Astrocyte of the hippocampus (primary cell): Measurements from ENCODE around the gene FRAT2.
A peak's percentile ranks its signal among the peaks of the same experiment; 100 is the strongest.

Experiments used
- DNase-seq: peaks from one replicate; pipeline ENCODE4 v3.0.0; 2011; ENCODE audit warnings: low read depth, low spot score

The FRAT2 gene

GRCh38 chr10:97334370-97335175 lies at the start of gene FRAT2:
Gene FRAT2, minus strand, starts transcription at chr10:97334729. Its CDS starts 157 bp downstream, at chr10:97334572.
- peak; percentile 96 for DNase-seq

DNA sequence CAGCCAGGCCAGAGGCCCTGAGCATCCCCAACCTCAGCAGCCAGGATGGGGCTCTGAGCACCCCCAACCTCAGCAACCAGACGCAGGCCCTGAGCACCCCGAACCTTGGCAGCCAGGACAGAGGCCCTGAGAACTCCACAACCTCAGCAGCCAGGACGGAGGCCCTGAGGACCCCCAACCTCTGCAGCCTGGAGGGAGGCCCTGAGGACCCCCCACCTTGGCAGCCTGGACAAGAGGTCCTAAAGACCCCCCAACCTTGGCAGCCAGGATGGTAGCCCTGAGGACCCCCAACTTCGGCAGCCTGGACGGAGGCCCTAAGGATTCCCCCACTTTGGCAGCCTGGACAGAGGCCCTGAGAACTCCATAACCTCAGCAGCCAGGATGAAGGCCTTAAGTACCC lies 49.6 kb upstream of the FRAT2 start:
- DNase-seq, result no peak

DNA sequence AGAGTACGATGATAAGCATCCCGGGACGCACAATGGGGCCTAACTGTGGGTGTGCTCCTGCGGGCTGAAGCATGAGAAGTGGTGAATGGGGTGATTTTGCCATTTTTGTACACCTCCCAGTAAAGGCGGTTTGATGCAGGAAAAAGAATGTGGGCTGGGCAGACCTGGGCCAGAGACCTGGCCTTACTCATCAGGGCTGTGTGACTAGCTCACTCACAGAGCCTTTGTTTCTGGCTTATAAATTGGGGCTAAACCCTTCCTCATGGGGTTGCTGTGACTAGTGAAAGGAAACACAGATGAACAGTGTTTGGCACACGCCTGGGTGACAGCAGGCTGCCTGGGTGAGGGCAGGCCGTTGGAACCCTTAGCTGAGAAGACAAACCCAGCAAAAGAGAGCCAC lies 48.6 kb upstream of the FRAT2 start:
- no peak for DNase-seq

DNA sequence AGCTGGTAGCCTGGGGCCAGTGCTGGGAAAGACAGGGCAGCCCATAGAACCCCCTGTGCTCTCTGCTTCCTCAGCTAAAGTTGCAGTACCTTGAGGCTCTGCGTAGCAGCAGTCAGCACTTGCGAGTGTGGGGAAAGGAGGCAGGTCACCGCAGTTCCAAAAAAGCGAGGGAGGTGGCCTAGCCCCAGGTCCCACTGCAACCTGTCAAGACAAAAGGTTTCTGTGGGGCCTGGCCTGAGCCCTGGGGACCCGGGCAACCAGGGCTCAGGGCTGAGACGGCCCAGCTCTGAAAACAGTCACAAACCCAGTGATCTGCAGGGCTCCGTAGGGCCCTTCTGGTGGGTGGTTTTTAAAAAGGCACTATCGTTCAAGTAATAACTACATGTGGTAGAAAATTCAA lies 47.1 kb upstream of the FRAT2 start:
- no peak for DNase-seq

- no peak for DNase-seq
These were observed 46.0 kb upstream of the FRAT2 start for GRCh38 chr10:97380516-97380915.

DNA sequence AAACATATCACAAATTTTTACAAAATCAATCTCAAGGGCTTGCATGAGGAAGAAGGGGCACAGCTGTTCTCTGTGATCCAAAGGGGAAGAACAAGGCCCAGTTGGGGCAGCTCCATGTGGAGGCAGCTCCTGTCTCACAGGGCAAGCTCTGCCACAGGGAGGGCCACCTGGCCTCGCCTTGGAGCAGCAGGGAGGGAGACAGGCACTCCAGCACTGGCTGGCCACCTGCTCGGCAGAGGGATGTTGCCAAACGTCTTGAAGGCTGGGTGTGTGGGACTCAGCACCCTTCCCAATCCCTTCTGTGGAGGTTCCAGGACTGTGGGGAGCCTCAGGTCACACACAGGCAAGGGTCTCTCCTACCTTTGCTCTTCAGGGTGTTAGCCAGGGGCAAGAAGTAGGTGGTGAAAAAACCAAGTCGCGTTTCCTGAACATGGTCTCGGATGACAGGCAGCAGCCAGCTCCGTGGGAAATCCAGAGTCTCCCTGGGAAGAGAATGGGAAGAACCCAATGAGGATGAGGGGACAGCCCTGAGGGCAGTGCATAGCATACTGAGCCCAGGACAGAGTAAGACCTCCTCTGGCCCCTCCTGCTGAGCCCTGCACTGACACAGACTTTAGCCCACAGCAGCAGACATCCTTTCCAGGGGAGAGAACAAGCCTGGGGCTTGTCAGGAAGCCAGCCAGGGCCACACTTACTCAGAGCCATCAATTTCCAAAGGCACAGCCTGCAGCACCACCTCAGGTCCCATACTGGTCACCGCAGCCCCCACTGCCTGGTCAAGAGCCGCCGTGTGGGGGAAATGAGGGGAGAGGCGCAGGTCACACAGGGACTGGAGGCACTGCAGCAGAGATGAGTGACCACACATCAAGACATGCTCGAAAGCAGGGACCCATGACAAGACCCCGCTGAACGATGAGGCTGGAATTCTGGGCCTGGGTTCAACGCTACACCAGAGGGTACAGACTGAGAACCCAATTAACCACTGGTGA lies 44.7 kb upstream of the FRAT2 start:
- no peak for DNase-seq

DNA sequence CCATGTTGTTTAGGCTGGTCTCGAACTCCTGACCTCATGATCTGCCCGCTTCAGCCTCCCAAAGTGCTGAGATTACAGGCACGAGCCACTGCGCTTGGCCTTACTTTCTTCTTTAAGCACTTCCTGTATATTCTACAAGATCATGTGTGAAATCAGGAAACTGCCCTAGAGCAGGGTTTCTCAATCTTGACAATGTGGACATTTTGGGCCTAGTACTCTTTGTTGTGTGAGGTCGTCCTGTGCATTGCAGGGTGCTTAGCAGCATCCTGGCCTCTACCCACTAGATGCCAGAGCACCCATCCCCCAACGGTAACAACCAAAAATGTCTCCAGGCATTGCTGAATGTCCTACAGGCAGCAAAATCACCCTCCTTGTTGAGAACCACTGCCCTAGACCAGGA lies 41.9 kb upstream of the FRAT2 start:
- no peak for DNase-seq

GRCh38 chr10:97373456-97373855 lies 38.9 kb upstream of the FRAT2 start:
- DNase-seq, result no peak

DNA sequence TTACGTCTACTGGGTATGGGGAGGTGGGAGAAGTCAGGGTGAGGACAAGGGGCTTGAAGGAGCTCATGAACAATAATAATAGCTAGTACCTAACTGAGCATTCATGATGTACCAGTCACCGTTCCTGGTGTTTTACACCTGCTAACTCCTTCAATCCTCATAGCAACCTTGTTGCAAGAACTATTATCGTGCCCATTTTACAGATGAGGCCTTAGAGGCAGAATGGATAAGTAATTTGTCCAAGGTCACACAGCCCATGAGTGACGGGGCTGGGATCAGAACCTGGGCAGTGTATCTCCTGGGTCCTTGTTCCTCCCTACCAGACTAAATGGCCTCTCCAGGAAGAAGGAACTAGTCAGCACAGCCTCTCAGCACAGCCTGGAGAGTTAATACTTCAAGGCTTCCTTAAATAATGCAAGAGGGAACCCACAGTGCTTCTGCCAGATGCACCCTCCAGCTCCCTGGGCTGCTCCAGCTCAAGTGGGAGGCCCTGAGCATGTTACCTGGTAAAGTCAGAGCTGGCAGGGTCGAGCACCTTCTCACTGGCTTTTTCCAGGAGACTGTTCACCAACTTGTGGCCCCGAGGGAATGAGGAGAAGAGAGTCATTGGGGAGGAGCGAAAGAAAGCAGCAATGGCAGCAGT lies 37.8 kb upstream of the FRAT2 start:
- no peak for DNase-seq

DNA sequence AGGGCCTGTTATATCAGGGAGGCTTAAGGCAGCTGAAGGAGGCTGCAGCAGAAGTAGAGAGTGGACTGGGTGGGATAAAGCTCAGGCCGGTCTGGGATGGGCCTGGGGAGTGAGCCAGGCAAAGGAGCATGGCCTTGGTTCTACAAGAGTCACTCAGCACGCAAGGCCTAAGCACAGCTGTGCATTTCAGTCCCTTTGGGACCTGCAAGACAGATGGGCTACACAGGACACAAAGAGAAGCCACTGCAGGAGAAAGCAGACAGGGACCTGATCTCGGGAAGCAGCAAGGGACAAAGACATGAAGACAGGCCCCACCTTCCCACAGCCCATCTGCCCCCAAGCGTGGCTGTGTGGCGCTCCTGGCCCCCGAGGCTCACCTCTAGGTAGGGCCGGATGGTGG lies 37.2 kb upstream of the FRAT2 start:
- DNase-seq, result no peak

GRCh38 chr10:97367126-97367649 lies 32.7 kb upstream of the FRAT2 start:
- DNase-seq, result no peak

GRCh38 chr10:97366572-97366971 lies 32.0 kb upstream of the FRAT2 start:
- no peak for DNase-seq

DNA sequence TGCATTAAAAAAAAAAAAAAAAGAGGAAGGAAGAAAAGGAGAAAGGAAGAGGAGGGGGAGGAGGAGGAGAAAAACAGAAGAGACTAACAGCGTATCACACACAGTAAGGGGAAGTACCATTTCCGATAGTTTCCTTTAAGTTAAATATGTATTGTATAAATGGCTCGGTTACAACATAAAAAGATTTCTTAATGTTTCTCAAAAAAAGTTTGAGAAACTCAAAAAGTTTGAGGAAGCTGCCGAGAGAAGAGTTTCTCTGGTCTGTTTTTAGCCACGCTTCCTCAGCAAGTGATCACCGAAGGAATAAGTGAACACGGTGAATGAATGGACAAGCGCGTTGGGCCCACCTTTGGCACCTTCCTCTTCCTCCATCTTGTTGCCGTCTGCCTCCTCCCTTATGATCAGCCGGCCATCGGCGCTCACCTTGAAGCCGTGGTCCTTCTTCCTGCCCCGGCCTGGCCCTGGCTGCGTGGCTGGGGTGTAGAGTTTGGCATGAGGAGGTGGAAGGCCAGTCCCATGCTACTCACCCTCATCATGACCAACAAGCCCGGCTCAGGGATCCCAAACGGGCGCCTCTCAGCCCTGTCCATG lies 31.3 kb upstream of the FRAT2 start:
- no peak for DNase-seq

- DNase-seq, result no peak
These were observed 28.5 kb upstream of the FRAT2 start for GRCh38 chr10:97363071-97363470.

- no peak for DNase-seq
These were observed 27.9 kb upstream of the FRAT2 start for GRCh38 chr10:97362310-97363033.

GRCh38 chr10:97361537-97361901 lies 27.0 kb upstream of the FRAT2 start:
- DNase-seq, result no peak

DNA sequence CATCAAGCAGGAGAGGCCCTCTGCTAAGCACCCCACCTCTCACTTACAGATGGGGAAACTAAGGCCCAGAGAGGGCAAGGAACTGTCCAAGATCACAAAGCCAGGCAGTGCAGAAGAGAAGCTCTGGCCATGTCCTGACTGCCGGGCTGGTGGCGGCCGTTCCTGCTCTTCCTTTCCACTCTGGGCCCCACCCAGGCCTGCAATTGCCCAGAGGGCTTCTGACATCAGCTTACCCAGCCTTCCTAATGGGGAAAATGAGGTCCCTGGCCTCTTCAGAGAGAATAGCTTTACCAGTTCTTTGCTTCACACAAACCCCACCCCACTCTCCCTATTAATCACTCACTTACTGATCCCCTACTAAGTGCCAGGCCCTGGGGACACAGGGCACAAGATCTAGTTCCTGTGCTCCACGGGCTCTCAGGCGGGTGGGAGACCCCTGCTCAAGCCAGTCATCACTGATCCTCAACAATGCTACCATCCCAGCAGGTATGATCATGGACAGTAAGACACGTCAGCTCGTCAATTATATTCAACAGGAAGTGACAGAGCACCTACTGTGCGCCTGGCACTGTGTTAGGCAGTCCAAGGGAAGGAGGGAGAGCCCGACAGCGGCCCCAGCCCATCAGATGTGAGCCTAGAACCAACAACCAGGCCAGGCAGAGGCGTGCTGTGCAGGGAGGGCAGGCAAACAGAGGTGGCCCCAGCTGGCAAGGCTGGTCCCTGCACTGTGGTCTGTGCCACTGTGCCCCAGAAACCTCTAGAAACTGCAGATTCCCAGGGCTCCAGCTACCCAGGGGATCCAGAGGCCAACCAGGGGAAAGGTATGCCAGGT lies 26.4 kb upstream of the FRAT2 start:
- DNase-seq, result no peak

- no peak for DNase-seq
These were observed 24.3 kb upstream of the FRAT2 start for GRCh38 chr10:97358781-97359180.

GRCh38 chr10:97358349-97358748 lies 23.8 kb upstream of the FRAT2 start:
- DNase-seq, result no peak

DNA sequence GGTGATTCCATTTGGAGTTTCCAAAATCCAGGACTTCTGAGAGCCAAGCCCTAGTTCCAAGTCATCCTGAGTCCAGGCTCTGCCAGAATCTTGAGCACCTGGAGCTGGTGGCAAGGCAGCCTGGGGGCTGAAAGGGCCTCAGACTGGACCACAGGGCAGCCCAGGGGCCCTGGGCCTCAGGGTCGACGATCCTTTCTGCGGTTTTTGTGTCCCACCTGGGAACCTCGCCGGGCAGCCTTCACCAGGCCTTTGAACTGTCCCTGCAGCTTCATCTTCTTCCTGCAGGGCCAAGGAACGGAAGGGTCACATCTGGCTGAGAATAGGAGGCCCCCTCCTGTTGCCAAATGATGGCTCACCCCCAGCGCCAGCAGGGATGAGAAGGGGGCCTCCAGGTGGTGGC lies 22.4 kb upstream of the FRAT2 start:
- DNase-seq, result no peak
